ENCODE results near the gene ZDHHC5.

Gene ZDHHC5

DNA sequence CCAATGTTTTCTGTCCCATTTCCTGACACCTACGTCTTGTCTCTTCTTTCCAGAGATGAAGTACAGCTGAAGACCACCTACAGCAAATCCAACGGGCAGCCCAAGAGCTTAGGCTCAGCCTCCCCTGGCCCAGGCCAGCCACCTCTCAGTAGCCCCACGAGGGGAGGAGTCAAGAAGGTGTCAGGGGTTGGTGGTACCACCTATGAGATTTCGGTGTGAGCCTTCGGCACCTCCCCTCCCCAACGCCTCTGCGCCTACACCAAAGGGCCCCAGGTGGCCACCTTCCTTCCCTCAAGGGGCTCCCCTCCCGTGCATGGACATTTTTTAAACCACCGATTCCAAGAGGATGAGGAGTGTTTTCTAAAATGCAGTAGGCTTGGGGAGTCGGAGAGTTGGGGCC lies 31.9 kb downstream of the ZDHHC5 start:
- Histone ChIP-seq H3K4me2 (ENCODE audit: low read depth, low read length, poor library complexity, severe bottlenecking) (no peak overlapping the region), H3K4me3 (ENCODE audit: low read length, poor library complexity, severe bottlenecking) (no peak overlapping the region), H3K9me3 (ENCODE audit: insufficient read depth, low read depth, low read length) (no peaks in the 10 kb centered on the region), H4K20me1 (ENCODE audit: insufficient read depth, low read length, poor library complexity, severe bottlenecking) (no peaks in the 10 kb centered on the region), H3K9me2 (replicated peaks; ENCODE audit: low read depth, low read length) (no peaks in the 10 kb centered on the region), H3K27me3 (ENCODE audit: insufficient read depth, low read length, poor library complexity, severe bottlenecking) (no peaks in the 10 kb centered on the region), H3K4me1 (ENCODE audit: insufficient read depth, low read length, poor library complexity, severe bottlenecking) (no peaks in the 10 kb centered on the region), H3K36me3 (ENCODE audit: insufficient read depth, low read length) (peaks cover 76% of the 10 kb centered on the region), H2AFZ (ENCODE audit: low read length) (no peak overlapping the region), H3K79me2 (ENCODE audit: insufficient read depth, low read length) (no peaks in the 10 kb centered on the region), H3F3A (ENCODE audit: low read depth) (no peaks in the 10 kb centered on the region), H3K9ac (ENCODE audit: low read depth, low read length, poor library complexity, severe bottlenecking) (no peak overlapping the region)
- TF ChIP-seq, protein P1, sequence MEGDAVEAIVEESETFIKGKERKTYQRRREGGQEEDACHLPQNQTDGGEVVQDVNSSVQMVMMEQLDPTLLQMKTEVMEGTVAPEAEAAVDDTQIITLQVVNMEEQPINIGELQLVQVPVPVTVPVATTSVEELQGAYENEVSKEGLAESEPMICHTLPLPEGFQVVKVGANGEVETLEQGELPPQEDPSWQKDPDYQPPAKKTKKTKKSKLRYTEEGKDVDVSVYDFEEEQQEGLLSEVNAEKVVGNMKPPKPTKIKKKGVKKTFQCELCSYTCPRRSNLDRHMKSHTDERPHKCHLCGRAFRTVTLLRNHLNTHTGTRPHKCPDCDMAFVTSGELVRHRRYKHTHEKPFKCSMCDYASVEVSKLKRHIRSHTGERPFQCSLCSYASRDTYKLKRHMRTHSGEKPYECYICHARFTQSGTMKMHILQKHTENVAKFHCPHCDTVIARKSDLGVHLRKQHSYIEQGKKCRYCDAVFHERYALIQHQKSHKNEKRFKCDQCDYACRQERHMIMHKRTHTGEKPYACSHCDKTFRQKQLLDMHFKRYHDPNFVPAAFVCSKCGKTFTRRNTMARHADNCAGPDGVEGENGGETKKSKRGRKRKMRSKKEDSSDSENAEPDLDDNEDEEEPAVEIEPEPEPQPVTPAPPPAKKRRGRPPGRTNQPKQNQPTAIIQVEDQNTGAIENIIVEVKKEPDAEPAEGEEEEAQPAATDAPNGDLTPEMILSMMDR (conservative IDR thresholded peaks at IDR 0.05; ENCODE audit: low read length): no peak

DNA sequence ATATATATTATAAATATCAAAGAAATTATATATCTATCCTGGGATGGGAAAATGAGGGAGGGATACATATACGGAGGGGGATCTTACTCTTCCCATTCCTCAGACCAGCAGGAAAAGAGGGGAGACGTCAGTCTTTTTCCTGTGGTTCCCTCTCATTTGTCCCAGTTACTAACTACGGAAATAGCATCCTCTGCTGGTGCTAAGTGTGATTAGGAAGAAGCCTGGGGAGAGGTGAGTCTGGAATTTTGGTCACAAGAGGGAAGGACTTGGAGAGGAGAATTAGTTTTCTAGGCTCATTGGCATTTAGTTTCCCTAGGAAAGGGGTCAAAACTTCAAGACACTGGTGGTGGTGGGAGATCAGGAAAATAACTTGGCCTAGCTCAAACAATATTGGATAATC lies 32.5 kb downstream of the ZDHHC5 start:
- no peaks in the 10 kb centered on the region for H3K4me1 ChIP-seq (ENCODE audit: insufficient read depth, low read length, poor library complexity, severe bottlenecking)
- no peak overlapping the region for H2AFZ ChIP-seq (ENCODE audit: low read length)
- H3K9me2 ChIP-seq (replicated peaks; ENCODE audit: low read depth, low read length): no peaks in the 10 kb centered on the region
- TF ChIP-seq EZH2phosphoT487 (IDR thresholded peaks at IDR 0.05; ENCODE audit: borderline replicate concordance): no peak
- TF ChIP-seq, protein P1 (conservative IDR thresholded peaks at IDR 0.05; ENCODE audit: low read length): no peak
- no peak overlapping the region for H3K4me2 ChIP-seq (ENCODE audit: low read depth, low read length, poor library complexity, severe bottlenecking)
- H3K9ac ChIP-seq (ENCODE audit: low read depth, low read length, poor library complexity, severe bottlenecking): no peak overlapping the region
- no peaks in the 10 kb centered on the region for H4K20me1 ChIP-seq (ENCODE audit: insufficient read depth, low read length, poor library complexity, severe bottlenecking)
- H3K27me3 ChIP-seq (ENCODE audit: insufficient read depth, low read length, poor library complexity, severe bottlenecking): no peaks in the 10 kb centered on the region
- H3K79me2 ChIP-seq (ENCODE audit: insufficient read depth, low read length): no peaks in the 10 kb centered on the region
- H3F3A ChIP-seq (ENCODE audit: low read depth): no peaks in the 10 kb centered on the region
- H3K9me3 ChIP-seq (ENCODE audit: insufficient read depth, low read depth, low read length): no peaks in the 10 kb centered on the region
- peaks cover 74% of the 10 kb centered on the region for H3K36me3 ChIP-seq (ENCODE audit: insufficient read depth, low read length)
- H3K4me3 ChIP-seq (ENCODE audit: low read length, poor library complexity, severe bottlenecking): no peak overlapping the region

DNA sequence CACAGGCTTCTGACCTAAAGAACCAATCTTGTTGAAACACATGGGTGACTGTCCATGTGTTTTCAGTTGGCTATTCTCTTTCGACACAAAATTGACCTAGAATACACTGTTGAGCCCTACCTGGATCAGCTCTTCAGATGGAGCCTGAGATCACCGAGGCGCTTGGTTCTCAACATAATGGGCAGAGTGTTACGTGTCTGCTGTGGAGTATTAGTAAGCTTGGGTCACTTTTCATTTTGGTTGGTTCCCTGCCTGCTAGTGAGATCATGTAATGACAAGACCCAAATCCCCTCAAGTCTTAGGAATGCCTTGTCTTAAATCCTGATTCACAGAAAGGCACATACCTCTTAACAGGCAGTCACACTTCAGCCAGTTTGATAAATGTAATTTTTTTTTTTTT lies 35.4 kb downstream of the ZDHHC5 start:
- peaks cover 55% of the 10 kb centered on the region for H3K36me3 ChIP-seq (ENCODE audit: insufficient read depth, low read length)
- no peak for TF ChIP-seq EZH2phosphoT487 (IDR thresholded peaks at IDR 0.05; ENCODE audit: borderline replicate concordance)
- TF ChIP-seq, protein P1 (conservative IDR thresholded peaks at IDR 0.05; ENCODE audit: low read length): no peak

More for the DNA sequence above, 35.4 kb downstream of the ZDHHC5 start:
- no peaks in the 10 kb centered on the region for H3K27me3 ChIP-seq (ENCODE audit: insufficient read depth, low read length, poor library complexity, severe bottlenecking)
- no peaks in the 10 kb centered on the region for H3F3A ChIP-seq (ENCODE audit: low read depth)
- H3K9ac ChIP-seq (ENCODE audit: low read depth, low read length, poor library complexity, severe bottlenecking): no peak overlapping the region
- no peaks in the 10 kb centered on the region for H3K4me1 ChIP-seq (ENCODE audit: insufficient read depth, low read length, poor library complexity, severe bottlenecking)
- H2AFZ ChIP-seq (ENCODE audit: low read length): no peak overlapping the region
- no peak overlapping the region for H3K4me3 ChIP-seq (ENCODE audit: low read length, poor library complexity, severe bottlenecking)
- H4K20me1 ChIP-seq (ENCODE audit: insufficient read depth, low read length, poor library complexity, severe bottlenecking): no peaks in the 10 kb centered on the region
- H3K9me2 ChIP-seq (replicated peaks; ENCODE audit: low read depth, low read length): no peaks in the 10 kb centered on the region
- no peak overlapping the region for H3K4me2 ChIP-seq (ENCODE audit: low read depth, low read length, poor library complexity, severe bottlenecking)
- peaks cover 15% of the 10 kb centered on the region; the same call in 1 of the 2 replicates for H3K79me2 ChIP-seq (ENCODE audit: insufficient read depth, low read length)
- no peaks in the 10 kb centered on the region for H3K9me3 ChIP-seq (ENCODE audit: insufficient read depth, low read depth, low read length)
